OCI-LY3 (cell line): ENCODE results near the gene ZFP3.

ENCODE experiments used
- EZH2phosphoT487 ChIP-seq: fragments of 200-600 bp; shearing (Covaris generic); IDR thresholded peaks from 2 replicates; pipeline ENCODE4 v1.6.1; 2018; ENCODE audit warnings: antibody characterized with exemption, mixed run types, low read depth
- TF ChIP-seq, protein P1 (sequence below): fragments of 200-600, 300-600 bp; sonication (generic); IDR thresholded peaks from 2 replicates; pipeline ENCODE4 v1.5.1; 2014; ENCODE audit warnings: antibody characterized with exemption, low read length, low read depth

DNA sequence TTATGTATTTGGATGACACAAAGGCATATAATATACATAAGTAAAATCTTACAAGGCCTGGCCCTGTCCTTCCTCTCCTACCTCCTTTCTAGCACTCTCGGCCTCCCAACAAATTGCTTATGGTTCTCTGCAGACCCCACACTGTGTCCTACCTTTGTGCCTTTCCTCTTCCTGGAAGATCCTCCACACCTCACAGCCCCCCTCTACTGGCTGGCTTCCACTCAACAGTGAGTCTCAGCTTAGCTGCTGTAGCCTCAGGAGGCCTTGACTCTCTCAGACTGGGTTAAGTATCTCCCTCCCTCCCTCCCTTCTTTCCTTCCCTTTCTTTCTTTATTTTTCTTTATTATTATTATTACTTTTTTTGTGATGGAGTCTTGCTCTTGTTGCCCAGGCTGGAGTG lies 34.7 kb upstream of the ZFP3 start:
- TF ChIP-seq, protein P1, sequence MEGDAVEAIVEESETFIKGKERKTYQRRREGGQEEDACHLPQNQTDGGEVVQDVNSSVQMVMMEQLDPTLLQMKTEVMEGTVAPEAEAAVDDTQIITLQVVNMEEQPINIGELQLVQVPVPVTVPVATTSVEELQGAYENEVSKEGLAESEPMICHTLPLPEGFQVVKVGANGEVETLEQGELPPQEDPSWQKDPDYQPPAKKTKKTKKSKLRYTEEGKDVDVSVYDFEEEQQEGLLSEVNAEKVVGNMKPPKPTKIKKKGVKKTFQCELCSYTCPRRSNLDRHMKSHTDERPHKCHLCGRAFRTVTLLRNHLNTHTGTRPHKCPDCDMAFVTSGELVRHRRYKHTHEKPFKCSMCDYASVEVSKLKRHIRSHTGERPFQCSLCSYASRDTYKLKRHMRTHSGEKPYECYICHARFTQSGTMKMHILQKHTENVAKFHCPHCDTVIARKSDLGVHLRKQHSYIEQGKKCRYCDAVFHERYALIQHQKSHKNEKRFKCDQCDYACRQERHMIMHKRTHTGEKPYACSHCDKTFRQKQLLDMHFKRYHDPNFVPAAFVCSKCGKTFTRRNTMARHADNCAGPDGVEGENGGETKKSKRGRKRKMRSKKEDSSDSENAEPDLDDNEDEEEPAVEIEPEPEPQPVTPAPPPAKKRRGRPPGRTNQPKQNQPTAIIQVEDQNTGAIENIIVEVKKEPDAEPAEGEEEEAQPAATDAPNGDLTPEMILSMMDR = no peak
- TF ChIP-seq EZH2phosphoT487 = no peak
